OCI-LY7 (cell line): ENCODE data around the gene S100A3. TPM values are rescaled to one million over a fixed set of nuclear protein-coding genes. Genes with fewer than 3 reads are reported as not detected.
A peak's percentile ranks its signal among the peaks of the same experiment; 100 is the strongest.

Experiments
- BruUV-seq: library from RNA; stranded (reverse); fragments of 400-500 nt; replicated peaks from 2 replicates; lab custom pipeline; 2021; lab: Mats Ljungman, UMichigan
- CTCF ChIA-PET: fragments of 300-600 bp; sonication (Branson Sonifier 250); formaldehyde crosslinking; loops from one replicate; lab custom pipeline; 2022; ENCODE audit warnings: antibody characterized with exemption; ENCODE audit not compliant: unreplicated experiment; lab: Charles Lee
- POLR2A ChIA-PET: fragments of 300-600 bp; sonication (Branson Sonifier 250); formaldehyde crosslinking; loops from one replicate; lab custom pipeline; 2022; ENCODE audit warnings: antibody characterized with exemption; lab: Charles Lee
- DNase-seq: peaks from one replicate; pipeline ENCODE4 v3.0.0-alpha.2; 2015; ENCODE audit warnings: low spot score
- H2AFZ ChIP-seq: fragments of 200-600 bp; sonication (generic), shearing (Covaris generic); 2 replicates; pipeline ENCODE4 v1.6.1; 2014; ENCODE audit warnings: mild to moderate bottlenecking, antibody characterized with exemption, low read length, moderate library complexity
- H3K27ac ChIP-seq: fragments of 200-600 bp; sonication (generic); 2 replicates; pipeline ENCODE4 v1.5.1; 2014; ENCODE audit warnings: mixed run types, low read depth, mild to moderate bottlenecking, moderate library complexity, low read length, inconsistent platforms; ENCODE audit not compliant: poor library complexity, severe bottlenecking
- H3K36me3 ChIP-seq: fragments of 200-600 bp; sonication (generic); 2 replicates; pipeline ENCODE4 v1.6.1; 2014; ENCODE audit warnings: mild to moderate bottlenecking, antibody characterized with exemption, low read length, moderate library complexity, mixed read lengths; ENCODE audit not compliant: insufficient read depth
- H3K4me1 ChIP-seq: fragments of 200-600 bp; sonication (generic); 2 replicates; pipeline ENCODE4 v1.5.1; 2014; ENCODE audit warnings: mild to moderate bottlenecking, low read length; ENCODE audit not compliant: insufficient read depth, poor library complexity, severe bottlenecking
- H3K4me2 ChIP-seq: fragments of 200-600 bp; sonication (generic); 2 replicates; pipeline ENCODE4 v1.6.1; 2014; ENCODE audit warnings: mild to moderate bottlenecking, low read length
- H3K4me3 ChIP-seq: fragments of 200-600 bp; sonication (generic); 2 replicates; pipeline ENCODE4 v1.5.1; 2014; ENCODE audit warnings: mild to moderate bottlenecking, low read depth, low read length; ENCODE audit not compliant: poor library complexity, severe bottlenecking
- H3K79me2 ChIP-seq: fragments of 200-600 bp; sonication (generic); 2 replicates; pipeline ENCODE4 v1.6.1; 2016; ENCODE audit warnings: low read depth, mild to moderate bottlenecking, low read length, moderate library complexity, mixed read lengths; ENCODE audit not compliant: insufficient read depth
- H3K9me2 ChIP-seq: fragments of 200-600 bp; sonication (generic); 2 replicates; pipeline ENCODE4 v1.6.1; 2016; ENCODE audit warnings: mild to moderate bottlenecking, low read length, mixed read lengths; ENCODE audit not compliant: insufficient read depth
- H3K9me3 ChIP-seq: fragments of 200-600 bp; sonication (generic); 2 replicates; pipeline ENCODE4 v1.6.1; 2014; ENCODE audit warnings: mild to moderate bottlenecking, mixed run types, low read length, mixed read lengths
- H4K20me1 ChIP-seq: fragments of 200-600 bp; sonication (generic); 2 replicates; pipeline ENCODE4 v1.6.1; 2014; ENCODE audit warnings: mild to moderate bottlenecking, antibody characterized with exemption, low read length, moderate library complexity, mixed read lengths; ENCODE audit not compliant: insufficient read depth
- CTCF ChIP-seq: fragments of 200-600 bp; sonication (generic); conservative IDR thresholded peaks from 2 replicates; pipeline ENCODE4 v1.5.1; 2014; ENCODE audit warnings: mild to moderate bottlenecking, antibody characterized with exemption, low read length, moderate library complexity, mixed read lengths
- EZH2phosphoT487 ChIP-seq: fragments of 200-600 bp; sonication (generic); IDR thresholded peaks from 2 replicates; pipeline ENCODE4 v1.6.1; 2018; ENCODE audit warnings: low read depth, borderline replicate concordance, mild to moderate bottlenecking, mixed run types, antibody characterized with exemption, low read length, moderate library complexity, mixed read lengths
- intact Hi-C: fragments of 100-400 bp; cut with micrococcal nuclease; formaldehyde crosslinking; loops from one replicate; pipeline ENCODE4 v1.10.0; 2022; ENCODE audit not compliant: unreplicated experiment
- total RNA-seq, 2 experiments: library from RNA; depleted of rRNA in 1 of 2; stranded (reverse); fragments of >200 nt in 1 of 2; shearing (Covaris generic) in 1 of 2; gene quantifications; 2 replicates each; pipeline ENCODE4 v1.2.3, GENCODE V29; 2014 to 2022

Gene S100A3
- total RNA-seq, 2 experiments from 2014 or later = not detected

- Histone ChIP-seq H3K79me2 (no peaks in the 10 kb centered on the region), H3K36me3 (no peaks in the 10 kb centered on the region), H3K27ac (no peak overlapping the region), H2AFZ (no peak overlapping the region; the same call in 1 of the 2 replicates), H3K4me3 (no peak overlapping the region), H3K9me2 (no peaks in the 10 kb centered on the region), H4K20me1 (no peaks in the 10 kb centered on the region), H3K4me2 (no peak overlapping the region), H3K4me1 (peaks cover 17% of the 10 kb centered on the region), H3K9me3 (no peaks in the 10 kb centered on the region)
- ChIA-PET POLR2A (no interaction called here), CTCF (no interaction called here)
- no peak for DNase-seq
- intact Hi-C loops = loop anchor here (5.0 kb wide), 2 partner anchors 84 to 99 kb away; partner anchors contain the start of genes ILF2 and SNAPIN
- TF ChIP-seq CTCF (no peak), EZH2phosphoT487 (no peak)
- BruUV-seq = no TSS peak
These were observed 24.3 kb upstream of the S100A3 start for GRCh38 chr1:153573351-153573750.

GRCh38 chr1:153572569-153573015, 23.5 kb upstream of the S100A3 start:
- H3K4me1 ChIP-seq = peaks cover 17% of the 10 kb centered on the region
- intact Hi-C loops = loop anchor here (1.0 to 5.0 kb wide), 4 partner anchors 45 to 177 kb away; partner anchors contain the start of genes ILF2 and SNAPIN
- ChIA-PET POLR2A (interaction anchor here (0.5 to 1.5 kb wide), 7 partner anchors 13 to 608 kb away, joined by 3 to 6 read pairs (median 3); no protein-coding TSS in a partner anchor), CTCF (interaction anchor here (0.6 to 1.7 kb wide), 9 partner anchors 40 to 415 kb away, joined by 3 to 6 read pairs (median 3); partner anchors contain the start of genes CHTOP, JTB and S100A1)
- DNase-seq = peak; percentile 83
- no peak overlapping the region for H3K4me3 ChIP-seq
- H3K36me3 ChIP-seq = no peaks in the 10 kb centered on the region
- peak overlapping the region; percentile 96 for H2AFZ ChIP-seq
- H3K9me2 ChIP-seq = no peaks in the 10 kb centered on the region
- H3K9me3 ChIP-seq = no peaks in the 10 kb centered on the region
- H3K27ac ChIP-seq = no peak overlapping the region
- TF ChIP-seq CTCF (peak; percentile 95), EZH2phosphoT487 (no peak)
- no peaks in the 10 kb centered on the region for H3K79me2 ChIP-seq
- no peak overlapping the region for H3K4me2 ChIP-seq
- H4K20me1 ChIP-seq = no peaks in the 10 kb centered on the region
- no TSS peak for BruUV-seq

GRCh38 chr1:153571706-153572105, 22.6 kb upstream of the S100A3 start:
- H3K9me3 ChIP-seq = no peaks in the 10 kb centered on the region
- H4K20me1 ChIP-seq = no peaks in the 10 kb centered on the region
- ChIA-PET POLR2A (interaction anchor here (0.6 to 1.5 kb wide), 7 partner anchors 13 to 78 kb away, joined by 3 to 6 read pairs (median 3); no protein-coding TSS in a partner anchor), CTCF (interaction anchor here (0.6 to 1.7 kb wide), 9 partner anchors 32 to 415 kb away, joined by 3 to 6 read pairs (median 3); partner anchors contain the start of genes CHTOP and S100A1)
- 0 out of 2 replicates have a peak overlapping the region, but pooled peaks have one; percentile 22 for H2AFZ ChIP-seq
- no peak overlapping the region for H3K4me2 ChIP-seq
- no peak for DNase-seq
- no peaks in the 10 kb centered on the region for H3K79me2 ChIP-seq
- no peak overlapping the region for H3K27ac ChIP-seq
- BruUV-seq = no TSS peak
- peaks cover 17% of the 10 kb centered on the region for H3K4me1 ChIP-seq
- H3K36me3 ChIP-seq = no peaks in the 10 kb centered on the region
- intact Hi-C loops = loop anchor here (1.0 to 5.0 kb wide), 4 partner anchors 46 to 178 kb away; partner anchors contain the start of genes ILF2 and SNAPIN
- H3K9me2 ChIP-seq = no peaks in the 10 kb centered on the region
- H3K4me3 ChIP-seq = no peak overlapping the region
- TF ChIP-seq CTCF (no peak), EZH2phosphoT487 (no peak)
